Adrenal gland (tissue), 12 donors: ENCODE data around the gene UBE3B. TPM values are rescaled to one million over a fixed set of nuclear protein-coding genes. Genes with fewer than 3 reads are reported as not detected.

Experiments used
- DNase-seq, 7 donors: peaks; one replicate each; pipeline ENCODE4 v3.0.0-alpha.2; 2019 to 2020
- H3K27ac ChIP-seq, 5 donors: fragments of 200-600 bp; sonication (generic) in 4 of 5; 1 replicate in 3 of 5; 2 replicates in 2 of 5; pipeline versions ENCODE4 v1.5.1 to v1.8.0; 2016 to 2020; ENCODE audit warnings: mild to moderate bottlenecking in 1 of 5
- H3K27me3 ChIP-seq: fragments of 200-600 bp; 2 replicates; pipeline ENCODE4 v1.8.0; 2021
- H3K36me3 ChIP-seq, 2 donors: fragments of 200-600 bp; replicated peaks in 1 of 2; 1 replicate in 1 of 2; 2 replicates in 1 of 2; pipeline versions ENCODE4 v1.5.1 to v1.8.0; 2018 to 2022
- H3K4me1 ChIP-seq, 2 donors: fragments of 200-600 bp; replicated peaks in 1 of 2; 1 replicate in 1 of 2; 2 replicates in 1 of 2; pipeline versions ENCODE4 v1.5.1 to v1.8.0; 2018 to 2021
- H3K4me3 ChIP-seq, 4 donors: fragments of 200-600 bp; sonication (generic) in 3 of 4; one replicate each; pipeline ENCODE4 v1.5.1; 2016 to 2018
- H3K9me3 ChIP-seq, 3 donors: fragments of 200-600 bp; sonication (generic) in 1 of 3; replicated peaks in 1 of 3; 1 replicate in 2 of 3; 2 replicates in 1 of 3; pipeline versions ENCODE4 v1.5.1 to v1.8.0; 2016 to 2021
- CTCF ChIP-seq, 6 experiments: fragments of 450-650 bp in 4 of 6; fragments of 200-600 bp in 2 of 6; sonication (generic) in 1 of 6; IDR thresholded peaks; 1 replicate in 5 of 6; 2 replicates in 1 of 6; pipeline versions ENCODE4 v1.5.1 to v1.8.0; 2016 to 2021; ENCODE audit warnings: antibody characterized with exemption in 6 of 6, mild to moderate bottlenecking in 2 of 6, moderate library complexity in 1 of 6
- POLR2A ChIP-seq, 2 donors: fragments of 450-650 bp; IDR thresholded peaks; one replicate each; pipeline ENCODE4 v1.6.1; 2017; ENCODE audit warnings: antibody characterized with exemption in 2 of 2, mild to moderate bottlenecking in 2 of 2, moderate library complexity in 1 of 2
- whole genome bisulfite sequencing, 4 donors: extraction: QIAGEN DNeasy Blood & Tissue Kit in 2 of 4; methylation state at CpG; one replicate each; pipeline versions ENCODE4 v1.1.5 to v1.1.7; 2013 to 2017; 5-methylcytosine and 5-hydroxymethylcytosine counted together
- intact Hi-C, 2 donors: fragments of 100-400 bp; cut with DNase I; formaldehyde crosslinking; loops; one replicate each; pipeline versions ENCODE4 v1.14.1 to v1.15.0; 2022 to 2023
- polyA plus RNA-seq, 3 donors: library from polyadenylated mRNA; stranded (reverse); fragments of 200-250 nt in 2 of 3; fragments of 350-450 nt in 1 of 3; fragmentation: Illumina TruSeq in 1 of 3; extraction: RNeasy Lipid Tissue Mini Kit (QIAGEN cat#74804) in 1 of 3; gene quantifications; one replicate each; pipeline ENCODE4 v1.2.3, GENCODE V29; 2013 to 2014
- total RNA-seq, 9 donors: library from RNA; depleted of rRNA in 4 of 9; stranded (reverse); fragments of >200 nt in 4 of 9; fragments of 120-200 nt in 1 of 9; fragmentation: NEBNext Ultra II Directional in 1 of 9; extraction: Animal tissue kit (Norgen Biotek cat#: 25700) in 1 of 9; gene quantifications; one replicate each; pipeline versions ENCODE4 v1.1.0 to v1.2.4, GENCODE V29; 2013 to 2023
- donor health status: healthy with polysubstance abuse.
- donor health status: Bipolar disorder and iron deficiency.
- donor health status: DM: yes; HTN: yes; CAD: no.
- donor health status: DM: no; HTN: no; CAD: no.
- donor health status: DM: no; HTN: no; CAD: no.
- donor health status: DM: yes; HTN: yes; CAD: no.

Gene UBE3B
- total and polyA plus RNA-seq, 12 donors = 16.0 to 79.5 (median 39.5) TPM

DNA sequence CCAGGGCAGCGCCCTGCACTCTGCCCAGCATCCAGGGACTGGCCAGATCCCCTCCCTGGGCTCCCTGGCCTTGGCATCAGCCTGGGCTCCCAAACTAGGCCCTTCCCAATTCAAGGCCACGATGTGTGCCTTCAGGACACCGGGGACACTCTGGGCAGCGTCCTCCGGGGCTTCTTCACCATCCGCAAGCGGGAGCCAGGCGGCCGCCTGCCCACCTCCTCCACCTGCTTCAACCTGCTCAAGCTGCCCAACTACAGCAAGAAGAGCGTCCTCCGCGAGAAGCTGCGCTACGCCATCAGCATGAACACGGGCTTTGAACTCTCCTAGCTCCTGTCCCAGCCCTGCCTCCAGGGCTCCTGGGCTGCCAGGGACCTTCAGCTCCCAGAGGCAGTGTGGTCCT lies 57.0 kb downstream of the UBE3B start:
- 85 to 98% (median 91%) methylated on average over 11 to 15 of the region's 15 CpGs for WGBS, 4 donors
- H3K4me1 ChIP-seq = peaks cover 0 to 3% of the 10 kb centered on the region in 2 donors
- no peak for TF ChIP-seq CTCF (IDR thresholded peaks at IDR 0.05)
- no peak for TF ChIP-seq POLR2A (IDR thresholded peaks at IDR 0.05)
- H3K9me3 ChIP-seq = no peaks in the 10 kb centered on the region
- H3K4me3 ChIP-seq = no peak overlapping the region
- no peak overlapping the region for H3K27ac ChIP-seq
- H3K36me3 ChIP-seq = peaks cover 0 to 37% of the 10 kb centered on the region in 2 donors
- DNase-seq = no peak
- no peaks in the 10 kb centered on the region for H3K27me3 ChIP-seq
- intact Hi-C loops = no loop called here

- peaks cover 0 to 6% of the 10 kb centered on the region in 2 donors for H3K4me1 ChIP-seq
- intact Hi-C loops = no loop called here
Measured at GRCh38 chr12:109535231-109535862, 57.9 kb downstream of the UBE3B start.

DNA sequence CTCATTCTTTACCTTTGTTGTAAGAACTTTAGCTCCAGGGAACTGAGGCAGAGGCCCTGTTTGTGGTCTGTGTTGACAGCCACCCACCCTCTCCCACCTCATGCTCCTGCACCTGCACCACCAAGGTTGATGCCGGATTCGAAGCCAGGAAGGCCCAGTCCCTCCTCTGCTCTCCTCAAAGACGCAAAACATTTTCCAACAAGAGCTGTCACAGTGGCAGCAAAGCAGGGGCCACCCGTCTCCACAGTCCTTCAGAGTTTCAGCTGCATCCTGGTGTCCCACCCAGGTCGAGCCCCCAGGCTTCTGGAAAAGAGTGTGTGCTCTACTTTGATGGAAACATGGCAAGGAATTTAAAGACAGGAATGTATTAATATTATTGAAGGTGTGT lies 58.4 kb downstream of the UBE3B start:
- 91 to 94% (median 92%) methylated on average over 5 of the region's 5 CpGs for WGBS, 4 donors
- no peaks in the 10 kb centered on the region for H3K9me3 ChIP-seq
- H3K4me3 ChIP-seq = no peak overlapping the region
- no peak for DNase-seq
- no peaks in the 10 kb centered on the region for H3K27me3 ChIP-seq
- H3K27ac ChIP-seq = no peak overlapping the region
- peaks cover 0 to 32% of the 10 kb centered on the region in 2 donors for H3K36me3 ChIP-seq
- peaks cover 0 to 11% of the 10 kb centered on the region in 2 donors for H3K4me1 ChIP-seq
- no peak for TF ChIP-seq POLR2A (IDR thresholded peaks at IDR 0.05)
- intact Hi-C loops = no loop called here

More at GRCh38 chr12:109535231-109535862, 57.9 kb downstream of the UBE3B start:
- no peaks in the 10 kb centered on the region for H3K27me3 ChIP-seq
- no peak overlapping the region for H3K27ac ChIP-seq
- no peaks in the 10 kb centered on the region for H3K9me3 ChIP-seq
- peaks cover 0 to 37% of the 10 kb centered on the region in 2 donors for H3K36me3 ChIP-seq
- WGBS, 4 donors = 93 to 96% (median 95%) methylated on average over 25 of the region's 25 CpGs
- no peak for DNase-seq
- H3K4me3 ChIP-seq = no peak overlapping the region
- TF ChIP-seq POLR2A (IDR thresholded peaks at IDR 0.05) (no peak), CTCF (IDR thresholded peaks at IDR 0.05) (no peak)

DNA sequence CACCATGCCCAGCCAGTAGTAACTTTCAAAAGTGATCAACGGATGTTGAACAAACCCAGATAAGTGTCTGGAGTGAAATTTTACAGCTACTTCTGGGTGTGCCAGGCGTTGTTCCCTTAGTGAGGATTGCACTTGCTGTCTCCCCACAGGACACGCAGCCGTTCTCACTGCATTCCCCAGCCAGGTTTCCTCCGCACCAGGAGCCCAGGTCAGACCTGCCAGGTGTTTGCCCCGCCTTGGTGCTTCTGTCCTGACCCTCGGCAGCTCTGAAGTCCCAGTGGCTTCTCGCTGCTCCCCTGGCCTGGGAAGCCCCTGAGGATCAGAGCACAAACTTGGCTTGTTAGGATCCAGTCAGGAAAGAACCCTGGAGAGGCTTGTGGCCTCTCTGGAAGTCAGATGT lies 59.7 kb downstream of the UBE3B start:
- Histone ChIP-seq H3K27me3 (no peaks in the 10 kb centered on the region), H3K4me1 (peaks cover 0 to 19% of the 10 kb centered on the region in 2 donors), H3K4me3 (no peak overlapping the region), H3K9me3 (no peaks in the 10 kb centered on the region), H3K27ac (no peak overlapping the region), H3K36me3 (peaks cover 0 to 24% of the 10 kb centered on the region in 2 donors)
- DNase-seq = no peak
- no peak for TF ChIP-seq POLR2A (IDR thresholded peaks at IDR 0.05)
- no peak for TF ChIP-seq CTCF (IDR thresholded peaks at IDR 0.05)
- intact Hi-C loops = no loop called here
- WGBS, 4 donors = 90 to 96% (median 92%) methylated on average over 5 to 8 of the region's 8 CpGs
